Endothelial cell of hepatic sinusoid (primary cell): ENCODE data around the gene ZFP91.

Experiments used
- in situ Hi-C: cut with HindIII; loops from 2 replicates; pipeline ENCODE4 v1.10.0; 2017; ENCODE audit warnings: low sequenced_read_pairs

Gene ZFP91

DNA sequence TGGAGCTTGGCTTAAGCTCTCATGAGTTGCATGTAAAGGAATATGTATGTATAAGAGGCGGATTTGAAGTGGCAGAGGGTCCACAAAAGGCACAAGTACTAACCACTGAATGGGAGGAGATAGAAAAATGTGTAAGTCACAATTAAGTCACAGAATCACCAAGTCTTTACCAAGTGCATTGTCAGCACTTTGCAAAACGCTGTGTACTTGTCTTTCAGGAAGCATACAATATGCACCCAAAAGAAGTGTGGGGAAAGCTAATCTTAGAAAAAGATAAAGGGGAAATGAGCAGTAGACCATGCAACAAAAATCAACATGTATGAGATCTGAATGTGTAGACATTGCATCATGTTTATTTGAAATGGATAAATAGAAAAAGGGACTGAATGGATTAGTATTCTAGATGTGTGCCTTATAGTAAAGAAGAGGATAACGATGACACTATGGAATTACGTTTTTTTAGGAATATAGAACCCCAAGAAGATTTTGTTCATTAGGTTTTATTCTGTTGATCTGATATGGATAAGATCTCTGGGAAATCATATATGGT lies 48.1 kb downstream of the ZFP91 start:
- in situ Hi-C loops, result no loop called here

DNA sequence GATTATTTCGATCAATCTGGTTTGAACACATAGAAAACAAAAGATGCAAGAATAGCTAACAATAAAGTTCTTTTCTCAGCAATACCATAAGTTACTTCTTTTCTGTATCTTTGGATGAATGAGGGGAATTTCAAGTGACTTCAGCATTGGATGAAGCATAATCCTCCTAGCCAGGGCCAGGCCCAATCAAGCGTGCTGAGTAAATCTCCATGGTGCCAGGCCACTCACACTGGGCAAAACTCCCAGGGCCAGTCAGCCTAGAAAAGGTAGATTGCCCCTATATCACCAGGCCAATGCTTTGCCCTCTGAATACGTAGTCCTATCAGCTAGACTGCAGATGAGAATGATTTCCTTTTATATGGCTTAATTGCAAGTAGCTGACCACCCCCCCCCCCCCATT lies 49.6 kb downstream of the ZFP91 start:
- in situ Hi-C loops, result no loop called here

DNA sequence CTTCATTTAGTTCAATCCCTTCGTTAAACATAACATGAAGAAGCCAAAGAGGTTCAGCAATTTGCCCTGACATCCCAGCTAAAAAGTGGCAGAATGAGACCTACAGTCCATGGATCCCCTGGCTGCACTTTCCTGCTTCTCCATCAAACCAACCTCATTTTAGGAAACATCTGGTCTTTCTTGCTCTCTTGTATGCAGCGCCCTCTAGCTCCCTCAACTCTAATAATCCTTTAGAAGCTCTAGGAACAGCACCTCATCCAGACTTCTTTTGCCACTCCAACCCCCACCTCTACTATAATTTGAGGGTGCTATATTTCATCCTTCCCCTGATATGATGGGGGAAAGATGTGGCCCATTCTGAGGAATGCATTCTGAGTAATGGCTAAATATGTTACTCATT lies 51.0 kb downstream of the ZFP91 start:
- in situ Hi-C loops, result loop anchor here (5.0 kb wide), 1 partner anchor 42 kb away; no protein-coding TSS in a partner anchor

DNA sequence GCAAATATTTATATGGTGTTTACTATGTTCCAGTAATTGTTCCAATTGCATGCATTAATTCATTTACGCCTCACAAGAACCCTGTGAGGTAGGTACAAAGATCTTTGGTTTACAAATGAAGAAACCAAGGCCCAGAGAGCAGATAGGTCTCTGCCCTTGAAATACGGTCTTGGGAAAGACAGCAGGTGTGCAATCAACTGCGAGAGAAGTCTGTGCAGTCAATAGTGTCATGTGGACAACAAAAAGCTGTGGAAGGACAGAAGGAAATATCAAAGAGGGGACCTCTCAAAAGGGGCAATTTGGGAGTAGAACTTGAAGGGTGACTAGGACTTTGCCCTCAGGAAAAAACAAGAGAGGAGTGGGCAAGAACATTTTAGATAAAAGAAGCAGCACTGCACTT lies 52.5 kb downstream of the ZFP91 start:
- in situ Hi-C loops, result loop anchor here (5.0 kb wide), 1 partner anchor 41 kb away; no protein-coding TSS in a partner anchor

DNA sequence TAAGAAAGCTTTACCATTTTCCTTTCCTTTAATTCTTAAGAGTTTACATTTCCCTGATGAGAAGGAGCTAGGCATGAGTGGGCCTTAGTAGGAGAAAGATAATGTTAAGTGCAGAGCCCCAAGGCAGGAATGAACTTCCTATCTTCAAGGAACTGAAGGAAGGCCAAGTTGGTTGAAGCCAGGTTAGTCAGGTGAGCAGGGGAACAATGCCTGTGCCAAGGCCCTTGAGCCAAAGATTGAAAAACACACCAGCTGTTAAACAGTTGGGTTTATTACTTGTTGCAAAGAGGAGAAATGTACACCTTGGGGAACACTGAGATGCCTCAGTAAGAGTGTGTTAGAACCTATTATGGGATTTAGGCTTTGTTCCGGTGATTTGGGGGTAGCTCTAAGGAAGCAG lies 53.6 kb downstream of the ZFP91 start:
- in situ Hi-C loops, result loop anchor here (5.0 kb wide), 1 partner anchor 40 kb away; no protein-coding TSS in a partner anchor

DNA sequence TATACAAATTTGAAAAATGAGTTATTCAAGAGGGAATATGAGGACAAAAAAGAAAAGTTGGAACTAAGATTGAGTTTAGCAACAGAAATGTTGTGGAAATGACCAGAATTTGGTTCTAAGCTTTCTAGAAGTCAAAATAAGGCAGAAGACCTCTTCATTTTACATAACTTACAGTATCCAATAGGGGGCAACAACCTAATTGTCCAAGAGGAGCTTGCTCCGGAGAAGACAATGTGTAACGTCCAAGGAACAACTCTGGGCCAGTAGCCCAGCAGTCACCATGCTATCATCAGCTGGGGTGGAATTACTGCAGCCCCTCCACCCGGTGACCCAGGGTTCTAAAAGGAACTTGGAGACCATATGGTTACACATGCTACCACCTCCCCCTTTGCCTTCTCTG lies 57.7 kb downstream of the ZFP91 start:
- in situ Hi-C loops, result no loop called here

DNA sequence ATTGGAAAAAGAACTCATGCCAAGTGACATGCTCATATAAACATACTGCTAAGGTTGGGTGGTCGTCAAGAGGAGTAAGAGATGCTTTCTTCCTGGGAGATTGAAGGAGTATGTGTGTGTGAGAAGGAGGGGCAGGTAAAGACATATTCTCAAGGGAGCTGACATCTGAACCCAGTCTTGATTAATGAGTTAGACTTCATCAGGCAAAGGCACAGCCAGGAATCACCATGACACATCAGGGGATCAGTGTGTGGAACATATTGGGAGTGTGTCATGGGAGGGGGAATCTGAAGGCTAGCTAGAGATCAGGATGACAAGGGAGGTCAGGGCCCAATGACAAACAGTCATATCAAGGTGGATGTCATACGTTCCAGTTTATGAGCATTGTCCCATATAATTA lies 58.5 kb downstream of the ZFP91 start:
- in situ Hi-C loops, result no loop called here

DNA sequence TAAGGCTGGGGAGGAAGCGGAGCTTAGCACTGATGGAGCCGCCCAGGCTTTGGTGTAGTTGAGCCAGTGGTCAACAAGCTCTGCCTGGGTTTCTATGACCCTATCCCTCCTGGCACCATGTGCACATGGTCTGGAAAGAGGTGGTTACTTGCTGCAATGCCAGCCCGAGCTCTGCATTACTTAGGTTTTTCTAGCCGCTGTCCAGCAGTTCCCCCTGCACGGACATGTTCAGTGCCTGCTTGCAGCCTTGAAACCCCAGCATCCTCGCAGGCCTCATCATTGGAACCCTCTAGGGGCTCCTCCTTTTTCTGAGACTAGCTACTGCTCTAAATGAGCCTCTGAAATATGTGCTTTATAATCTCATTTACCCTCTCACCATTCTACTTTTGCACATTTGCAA lies 60.2 kb downstream of the ZFP91 start:
- in situ Hi-C loops, result no loop called here

DNA sequence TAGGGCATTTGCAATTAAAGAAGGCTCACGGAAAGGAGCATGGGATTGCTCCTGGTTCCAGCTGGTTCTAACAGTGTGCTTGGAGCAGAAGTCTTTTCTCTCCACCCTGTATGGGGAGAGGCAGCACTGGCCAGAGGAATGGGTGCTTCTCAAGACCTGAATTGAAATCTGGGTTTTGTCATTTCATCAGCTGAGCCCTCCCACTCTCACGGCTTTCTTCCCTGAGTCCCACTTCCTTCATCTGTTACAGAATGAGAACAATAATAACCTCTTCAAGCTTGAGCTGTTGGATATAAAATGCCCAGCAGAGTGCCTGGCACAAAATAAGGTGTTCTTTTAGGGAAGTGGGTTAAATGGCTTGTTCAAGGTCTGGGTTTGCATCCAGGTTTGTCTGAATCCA lies 60.8 kb downstream of the ZFP91 start:
- in situ Hi-C loops, result no loop called here

DNA sequence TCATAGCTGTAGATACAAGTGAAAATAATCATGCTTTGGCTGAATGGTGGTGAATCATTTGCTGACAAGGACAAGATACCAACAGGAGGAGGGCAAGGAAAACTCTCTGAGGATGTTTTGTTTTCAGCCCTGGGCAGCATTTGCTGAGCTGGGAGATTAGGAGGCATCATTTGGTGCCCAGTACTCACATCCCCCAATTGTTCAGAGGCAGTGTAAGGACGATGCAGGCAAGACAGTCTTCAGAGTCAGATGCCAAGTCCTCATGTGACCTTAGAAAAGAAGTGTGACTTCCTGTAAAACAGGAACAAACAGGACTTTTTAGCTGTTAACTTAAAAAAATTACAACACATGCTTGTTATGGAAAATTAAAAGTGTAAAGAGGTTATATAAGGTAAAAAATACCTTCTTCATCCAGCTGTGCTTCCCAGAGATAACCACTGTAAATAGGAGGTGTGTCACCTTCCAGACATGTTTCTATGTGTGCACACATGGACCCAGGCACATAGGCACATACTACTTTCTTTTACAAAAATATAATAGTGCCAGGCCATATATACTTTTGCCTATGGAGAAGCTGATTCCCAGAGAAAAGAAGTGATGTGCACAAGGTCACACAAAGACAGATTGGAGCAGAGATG lies 61.6 kb downstream of the ZFP91 start:
- in situ Hi-C loops, result no loop called here

DNA sequence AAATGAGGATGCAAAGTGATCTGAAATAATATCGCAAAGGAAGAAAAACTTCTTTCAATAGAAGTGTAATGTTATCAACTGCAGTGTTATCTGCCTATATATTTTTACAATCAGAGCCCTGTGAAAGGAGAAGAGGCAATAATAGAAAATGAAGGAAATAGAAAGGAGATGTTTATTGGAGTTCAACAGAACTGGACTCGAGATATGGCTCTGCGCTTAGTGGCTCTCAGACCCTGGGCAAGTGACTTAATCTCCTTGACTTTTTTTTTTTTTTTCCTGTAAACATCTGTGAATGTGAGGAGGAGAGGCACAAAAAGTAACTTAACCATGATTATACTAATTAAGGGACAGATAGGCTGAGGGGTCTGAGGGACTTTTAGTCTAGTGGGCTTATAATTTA lies 62.5 kb downstream of the ZFP91 start:
- in situ Hi-C loops, result no loop called here

DNA sequence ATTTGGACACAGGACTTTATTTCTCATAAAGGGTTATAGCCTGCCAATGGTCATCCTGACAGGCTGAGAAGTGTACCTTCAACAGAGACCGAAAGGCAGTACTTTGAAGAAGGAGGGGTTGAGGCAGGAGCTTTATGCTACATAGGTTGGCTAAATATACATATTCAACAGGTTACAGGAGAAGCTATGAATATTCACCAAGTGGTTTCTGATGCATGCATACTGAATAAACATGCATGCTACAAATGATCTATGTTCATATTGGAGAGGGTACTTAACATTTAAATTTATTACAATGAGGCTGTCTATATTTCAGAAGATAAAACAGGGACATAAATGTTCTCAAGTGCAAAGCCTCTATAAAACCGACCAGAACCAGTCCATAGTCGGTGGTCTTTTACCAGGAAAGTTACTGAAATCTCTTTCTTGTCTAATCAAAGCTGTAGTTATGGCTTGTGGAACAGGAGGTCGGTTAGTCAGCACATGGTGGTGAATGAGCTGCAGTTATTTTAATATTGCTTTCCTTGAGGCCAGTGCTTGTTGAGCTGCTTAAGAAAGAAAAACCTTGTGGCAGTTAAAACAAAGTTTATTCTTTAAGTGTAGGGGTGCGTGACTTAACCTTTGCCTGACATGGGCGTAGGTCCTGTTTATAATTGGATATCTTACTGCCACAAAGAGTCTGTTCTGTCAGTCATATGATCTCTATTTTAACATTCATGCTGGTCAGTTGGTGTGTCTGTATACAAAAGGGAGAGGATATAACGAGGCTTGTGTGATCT lies 63.1 kb downstream of the ZFP91 start:
- in situ Hi-C loops, result no loop called here

DNA sequence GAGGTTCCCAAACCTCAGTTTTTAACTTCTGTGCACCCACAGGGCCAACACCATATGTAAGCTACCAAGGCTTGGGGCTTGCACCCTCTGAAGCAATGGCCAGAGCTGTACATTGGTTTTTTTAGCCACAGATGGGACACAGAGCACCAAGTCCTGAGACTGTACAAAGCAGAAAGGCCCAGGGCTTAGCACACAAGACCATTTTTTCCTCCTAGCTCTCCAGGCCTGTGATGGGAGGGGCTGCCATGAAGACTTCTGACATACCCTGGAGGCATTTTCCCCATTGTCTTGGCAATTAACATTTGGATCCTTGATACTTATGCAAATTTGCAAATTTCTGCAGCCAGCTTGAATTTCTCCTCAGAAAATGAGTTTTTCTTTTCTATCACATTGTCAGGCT lies 67.0 kb downstream of the ZFP91 start:
- in situ Hi-C loops, result no loop called here

DNA sequence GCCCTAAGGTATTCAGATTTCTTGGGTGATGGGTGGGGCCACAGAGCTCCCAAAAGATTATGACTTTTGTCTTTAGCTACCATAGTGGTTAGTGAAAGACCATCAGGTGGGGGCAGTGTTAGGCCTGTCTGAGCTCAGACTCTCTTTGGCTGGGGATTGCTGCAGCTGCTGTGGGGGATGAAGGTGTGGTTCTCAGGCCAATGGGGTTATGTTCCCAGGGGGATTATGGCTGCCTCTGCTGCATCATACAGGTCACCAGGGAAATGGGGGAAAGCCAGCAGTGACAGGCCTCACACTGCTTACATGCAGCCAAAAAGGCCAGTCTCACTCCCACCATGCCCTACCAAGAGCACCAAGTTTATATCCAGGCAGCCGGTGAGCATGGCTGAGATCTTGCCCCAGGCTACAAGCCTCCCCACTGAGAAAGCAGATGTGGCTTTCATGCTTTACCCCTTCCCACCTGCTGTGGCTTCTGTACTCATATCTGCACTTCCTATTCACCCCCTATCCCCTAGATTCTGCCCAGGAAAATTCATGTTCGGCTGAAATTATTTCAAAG lies 68.4 kb downstream of the ZFP91 start:
- in situ Hi-C loops, result no loop called here

DNA sequence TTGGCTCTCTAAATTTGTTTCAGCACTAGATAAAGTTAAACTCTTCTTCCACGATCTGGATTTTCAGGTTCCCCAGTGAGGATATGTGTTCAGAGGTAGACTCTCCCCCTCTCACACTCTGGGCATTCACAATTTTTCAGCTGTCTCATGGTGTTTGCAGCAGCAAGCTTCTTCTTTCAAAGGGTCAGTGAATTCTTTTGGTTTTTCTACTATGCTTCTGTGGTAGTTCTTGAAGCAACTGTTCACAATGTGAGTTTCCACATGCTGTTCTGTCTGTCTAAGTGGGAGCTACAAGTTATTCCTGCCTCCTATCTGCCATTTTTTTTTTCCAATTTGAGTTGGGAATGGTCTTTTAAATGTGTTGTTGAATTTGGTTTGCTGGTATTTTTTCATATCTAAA lies 69.0 kb downstream of the ZFP91 start:
- in situ Hi-C loops, result no loop called here

DNA sequence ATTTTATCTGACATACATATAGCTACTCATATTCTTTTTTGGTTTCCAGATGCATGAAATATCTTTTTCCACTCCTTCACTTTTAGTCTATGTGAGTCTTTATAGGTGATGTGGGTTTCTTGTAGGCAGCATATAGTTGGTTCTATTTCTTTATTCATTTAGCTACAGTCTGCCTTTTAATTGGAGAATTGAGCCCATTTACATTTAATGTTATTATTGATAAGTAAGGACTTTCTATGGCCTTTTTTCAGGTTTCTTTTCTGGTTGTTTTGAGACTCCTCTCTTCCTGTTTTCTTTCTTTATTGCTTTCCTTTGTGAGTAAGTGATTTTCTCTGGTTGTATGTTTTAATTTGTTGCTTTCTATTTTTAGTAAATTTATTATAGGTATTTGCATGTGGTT lies 70.8 kb downstream of the ZFP91 start:
- in situ Hi-C loops, result no loop called here

DNA sequence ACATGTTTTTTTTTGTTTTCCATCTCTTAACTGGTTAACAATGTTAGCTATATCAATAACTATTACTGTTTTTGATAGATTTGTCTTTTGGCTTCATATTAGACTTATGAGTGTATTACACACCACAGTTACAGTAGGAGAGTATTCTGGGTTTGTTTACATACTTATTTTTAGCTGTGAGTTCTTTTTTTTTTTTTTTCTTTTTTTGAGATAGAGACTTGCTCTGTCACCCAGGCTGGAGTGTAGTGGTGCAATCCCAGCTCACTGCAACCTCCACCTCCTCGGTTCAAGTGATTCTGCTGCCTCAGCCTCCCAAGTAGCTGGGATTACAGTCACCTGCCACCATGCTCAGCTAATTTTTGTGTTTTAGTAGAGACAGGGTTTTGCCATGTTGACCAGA lies 71.6 kb downstream of the ZFP91 start:
- in situ Hi-C loops, result no loop called here

DNA sequence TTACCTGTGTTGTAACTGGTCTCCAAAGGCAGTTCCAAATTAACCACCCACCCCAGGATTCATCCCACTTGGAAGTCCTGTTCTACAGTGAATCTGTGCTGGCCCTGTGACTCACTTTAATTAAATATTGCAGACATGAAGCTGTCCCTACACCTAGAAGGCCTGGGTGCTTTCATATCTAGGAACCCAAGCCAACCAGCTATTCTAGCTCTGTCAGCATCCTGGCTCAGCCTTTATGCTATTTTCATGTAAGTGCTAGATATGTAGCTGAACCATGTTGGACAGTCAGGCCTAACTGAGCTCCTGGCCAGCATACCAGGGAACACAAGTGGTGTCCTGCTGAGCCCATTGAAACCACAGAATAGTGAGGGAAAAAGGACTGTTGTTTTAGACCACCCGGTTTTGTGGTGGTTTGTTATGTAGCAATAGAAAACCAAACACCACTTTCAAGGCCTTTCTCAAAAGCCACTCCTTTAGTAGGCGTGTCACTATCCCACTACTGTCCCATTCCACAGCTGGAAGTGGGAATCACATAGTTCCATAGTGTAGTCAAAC lies 73.9 kb downstream of the ZFP91 start:
- in situ Hi-C loops, result no loop called here

DNA sequence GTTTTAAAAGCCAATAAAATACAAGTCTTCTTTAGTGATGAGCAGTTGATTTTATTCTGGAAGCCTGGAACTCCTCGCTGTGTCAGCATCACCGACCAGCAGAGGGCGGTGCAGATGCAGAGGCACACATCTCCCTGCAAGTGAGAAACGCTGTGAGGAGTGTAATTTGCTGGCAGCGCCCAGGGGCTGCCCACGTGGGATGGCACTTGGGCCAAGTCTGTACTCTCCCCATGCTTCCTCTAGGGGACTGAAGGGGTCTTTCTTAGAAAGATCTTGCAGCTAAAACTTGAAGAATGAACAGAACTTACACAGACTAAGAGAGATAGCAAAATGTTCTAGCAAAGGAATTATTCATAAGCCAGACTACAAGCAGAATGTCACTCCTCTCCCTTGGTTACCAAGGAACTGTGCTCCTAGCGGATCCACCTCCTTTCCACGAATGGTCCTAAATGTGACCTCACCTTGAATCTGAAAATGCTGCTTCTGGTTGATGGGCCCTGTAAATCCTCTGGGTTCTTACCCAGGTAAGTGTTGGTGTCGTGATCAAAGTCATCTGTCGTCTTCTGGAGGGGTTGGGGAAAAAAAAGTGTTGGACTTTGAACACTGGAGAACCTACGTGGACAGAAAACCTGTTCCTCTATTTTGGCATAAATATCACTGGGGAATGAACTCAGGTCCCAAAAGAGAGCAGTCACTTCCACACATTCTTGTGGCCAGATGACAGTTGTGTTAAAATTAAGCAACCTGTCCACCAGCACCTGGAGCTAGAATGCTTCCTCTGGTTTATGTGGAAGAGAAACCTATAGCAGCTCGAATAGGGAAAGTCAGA lies 75.4 kb downstream of the ZFP91 start:
- in situ Hi-C loops, result no loop called here

DNA sequence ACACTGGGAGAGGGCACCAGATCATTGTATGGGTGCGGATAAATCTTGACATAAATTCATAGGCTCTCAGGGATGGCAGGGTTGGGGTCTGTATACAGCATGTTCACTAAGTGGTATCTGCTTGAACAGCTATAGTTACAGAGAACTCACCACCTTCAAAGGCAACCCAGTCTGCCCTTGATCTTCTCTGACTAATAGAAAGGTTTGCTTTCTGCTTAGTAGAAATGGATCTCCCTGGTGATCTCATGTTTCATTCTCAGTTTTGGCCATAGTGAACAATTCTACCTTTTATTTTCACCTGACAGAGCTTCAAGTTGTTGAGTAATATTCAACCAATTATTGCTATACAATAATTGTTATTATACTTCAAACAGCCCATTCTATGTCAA lies 76.0 kb downstream of the ZFP91 start:
- in situ Hi-C loops, result no loop called here

DNA sequence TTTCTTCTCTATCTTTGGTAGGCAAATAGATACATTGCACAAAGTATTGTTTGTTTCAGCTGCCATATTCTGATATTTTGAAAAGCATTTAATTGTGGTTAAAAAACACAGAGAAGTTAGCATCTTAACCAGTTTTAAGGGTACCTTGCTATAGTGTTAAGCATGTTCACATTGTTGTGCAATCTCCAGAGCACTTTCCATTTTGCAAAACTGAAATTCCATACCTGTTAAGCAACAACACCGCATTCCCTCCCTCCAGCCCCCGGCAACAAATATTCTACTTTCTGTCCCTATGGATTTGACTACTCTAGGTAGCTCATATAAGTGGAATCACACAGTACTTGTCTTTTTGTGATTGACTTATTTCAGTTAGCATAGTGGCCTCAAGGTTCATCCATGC lies 77.5 kb downstream of the ZFP91 start:
- in situ Hi-C loops, result no loop called here
